HG03520 (cell line): ENCODE results near the gene PTPN1.

Source experiments
- ATAC-seq: cut with Tn5 transposase; IDR thresholded peaks from one replicate; pipeline ENCODE4 v1.9.1; 2021; ENCODE audit warnings: mild to moderate bottlenecking, moderate library complexity; ENCODE audit not compliant: unreplicated experiment

Gene PTPN1

GRCh38 chr20:50628853-50629669 lies 118.9 kb downstream of the PTPN1 start:
- ATAC-seq, result no peak

- no peak for ATAC-seq
Observed at GRCh38 chr20:50629670-50630045, 119.5 kb downstream of the PTPN1 start.

- no peak for ATAC-seq
Observed at GRCh38 chr20:50630578-50631263, 120.5 kb downstream of the PTPN1 start.

GRCh38 chr20:50632236-50632635 lies 122.1 kb downstream of the PTPN1 start:
- no peak for ATAC-seq

- ATAC-seq, result no peak
Observed at GRCh38 chr20:50632701-50633100, 122.5 kb downstream of the PTPN1 start.

GRCh38 chr20:50633361-50633760 lies 123.2 kb downstream of the PTPN1 start:
- ATAC-seq, result no peak

- no peak for ATAC-seq
Observed at GRCh38 chr20:50634191-50634590, 124.0 kb downstream of the PTPN1 start.
